ENCODE measurements around the gene GRM3. TPM values are rescaled to one million over a fixed set of nuclear protein-coding genes. Genes with fewer than 3 reads are reported as not detected.

Gene GRM3
- total and polyA plus RNA-seq, 2 of the 4 experiments (the other 2 are of a cell fraction): not detected

DNA sequence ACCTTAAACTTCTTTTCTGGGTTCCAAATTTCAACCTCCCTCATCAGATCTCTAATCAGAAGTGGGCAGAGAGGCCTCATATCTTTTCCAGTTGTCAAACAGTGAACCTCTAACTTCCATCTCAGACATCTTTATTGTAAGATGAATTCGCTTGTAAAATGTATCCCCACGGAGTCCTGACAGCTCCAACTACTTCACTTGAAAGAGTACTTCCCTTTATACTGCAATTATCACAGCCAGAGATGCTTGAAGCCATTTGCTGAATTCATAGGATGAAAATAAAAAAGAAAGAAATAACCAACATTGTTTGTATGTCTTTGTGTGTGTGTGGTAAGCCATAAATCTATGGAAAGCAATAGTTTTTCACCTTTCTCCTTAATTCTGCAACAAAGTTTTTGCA, 175.2 kb downstream of the GRM3 start:
- no peak for DNase-seq
- Histone ChIP-seq H3K14ac (replicated peaks; ENCODE audit: low read depth, low read length) (no peak overlapping the region), H3K9me1 (ENCODE audit: insufficient read depth, low read length) (no peaks in the 10 kb centered on the region), H3K18ac (ENCODE audit: low read depth, low read length) (no peak overlapping the region), H4K8ac (ENCODE audit: low read depth in 2 of 2, low read length in 2 of 2) (no peak overlapping the region), H4K5ac (ENCODE audit: low read depth, low read length) (no peak overlapping the region), H2BK120ac (ENCODE audit: low read depth, low read length) (no peak overlapping the region), H2AFZ (replicated peaks; ENCODE audit: low read length, poor library complexity) (no peak overlapping the region), H2BK5ac (ENCODE audit: low read depth, low read length, poor library complexity, severe bottlenecking) (no peak overlapping the region), H2BK20ac (ENCODE audit: low read depth, low read length) (no peak overlapping the region), H3K4ac (ENCODE audit: low read depth, low read length) (no peak overlapping the region), H4K20me1 (ENCODE audit: insufficient read depth, low read length) (no peaks in the 10 kb centered on the region), H3K27ac (ENCODE audit: insufficient read depth, low read length) (no peak overlapping the region), H3K56ac (ENCODE audit: extremely low read depth, insufficient read depth, low read length) (no peak overlapping the region), H3K4me2 (ENCODE audit: low read depth, low read length) (no peak overlapping the region), H3K4me1 (ENCODE audit: control insufficient read depth, insufficient read depth, low read length) (no peaks in the 10 kb centered on the region), H2AK5ac (ENCODE audit: low read depth, low read length) (no peak overlapping the region), H3K36me3 (ENCODE audit: control insufficient read depth, insufficient read depth, low read length) (no peaks in the 10 kb centered on the region), H3K79me1 (ENCODE audit: low read depth in 1 of 2, low read length in 2 of 2) (no peaks in the 10 kb centered on the region), H3K9ac (ENCODE audit: low read depth, low read length) (no peak overlapping the region), H2BK15ac (ENCODE audit: low read depth, low read length) (no peak overlapping the region), H3K23ac (ENCODE audit: low read depth, low read length) (no peak overlapping the region), H3K9me3 (ENCODE audit: control insufficient read depth, insufficient read depth, low read length) (peaks cover 3% of the 10 kb centered on the region; the same call in 1 of the 2 replicates), H2AK9ac (replicated peaks; ENCODE audit: low read depth, low read length, poor library complexity) (no peak overlapping the region), H4K91ac (ENCODE audit: insufficient read depth, low read depth, low read length) (no peak overlapping the region), H3K4me3 (ENCODE audit: insufficient read depth, low read depth, low read length) (no peak overlapping the region), H3K27me3 (ENCODE audit: control insufficient read depth, insufficient read depth, low read length) (no peaks in the 10 kb centered on the region)
- WGBS, 2 experiments (ENCODE audit: extremely low coverage in 2 of 2, insufficient read length in 1 of 2): no CpG with 5 or more reads among the region's 2 CpGs
- dilution Hi-C loops (cut with HindIII; ENCODE audit: low sequenced_read_pairs, unreplicated experiment): no loop called here
- intact Hi-C loops (cut with micrococcal nuclease): no loop called here
- POLR2A ChIA-PET (ENCODE audit: unreplicated experiment): no interaction called here
- no peak for ATAC-seq (ENCODE audit: low read depth)
- BruUV-seq (replicated peaks): no TSS peak
- TF ChIP-seq FOS (IDR thresholded peaks at IDR 0.05; ENCODE audit: low read depth, low read length) (no peak), RAD21 (IDR thresholded peaks at IDR 0.05; ENCODE audit: low read length) (no peak), SMC3 (IDR thresholded peaks at IDR 0.05; ENCODE audit: low read depth, low read length) (no peak), POLR2A (IDR thresholded peaks at IDR 0.05; ENCODE audit: low read depth, low read length) (no peak), RCOR1 (IDR thresholded peaks at IDR 0.05; ENCODE audit: insufficient replicate concordance, low read length) (no peak), BHLHE40 (IDR thresholded peaks at IDR 0.05; ENCODE audit: low read depth, low read length) (no peak), CEBPB (IDR thresholded peaks at IDR 0.05; ENCODE audit: low read depth, low read length) (no peak), MAZ (IDR thresholded peaks at IDR 0.05; ENCODE audit: borderline replicate concordance, low read depth, low read length) (no peak), MAFK (IDR thresholded peaks at IDR 0.05; ENCODE audit: low read depth, low read length) (no peak)
- TF ChIP-seq, protein P1, sequence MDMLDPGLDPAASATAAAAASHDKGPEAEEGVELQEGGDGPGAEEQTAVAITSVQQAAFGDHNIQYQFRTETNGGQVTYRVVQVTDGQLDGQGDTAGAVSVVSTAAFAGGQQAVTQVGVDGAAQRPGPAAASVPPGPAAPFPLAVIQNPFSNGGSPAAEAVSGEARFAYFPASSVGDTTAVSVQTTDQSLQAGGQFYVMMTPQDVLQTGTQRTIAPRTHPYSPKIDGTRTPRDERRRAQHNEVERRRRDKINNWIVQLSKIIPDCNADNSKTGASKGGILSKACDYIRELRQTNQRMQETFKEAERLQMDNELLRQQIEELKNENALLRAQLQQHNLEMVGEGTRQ (IDR thresholded peaks at IDR 0.05; ENCODE audit: low read depth, low read length): no peak
- CTCF ChIA-PET: interaction anchor here (0.6 kb wide), 1 partner anchor 676 kb away, joined by 4 read pairs; no protein-coding TSS in a partner anchor
- in situ Hi-C loops (cut with MboI; ENCODE audit: low sequenced_read_pairs): no loop called here
